Posterior cingulate gyrus (tissue), 11 donors: ENCODE results near the gene IRF1.

ENCODE experiments used
- DNase-seq, 10 donors: peaks; one replicate each; pipeline versions ENCODE4 v3.0.0 to v3.0.0-alpha.2; 2020 to 2021; ENCODE audit warnings: mixed read lengths in 3 of 10
- intact Hi-C: fragments of 100-400 bp; cut with DNase I; formaldehyde crosslinking; loops from one replicate; pipeline ENCODE4 v1.15.1; 2023

IRF1 gene

DNA sequence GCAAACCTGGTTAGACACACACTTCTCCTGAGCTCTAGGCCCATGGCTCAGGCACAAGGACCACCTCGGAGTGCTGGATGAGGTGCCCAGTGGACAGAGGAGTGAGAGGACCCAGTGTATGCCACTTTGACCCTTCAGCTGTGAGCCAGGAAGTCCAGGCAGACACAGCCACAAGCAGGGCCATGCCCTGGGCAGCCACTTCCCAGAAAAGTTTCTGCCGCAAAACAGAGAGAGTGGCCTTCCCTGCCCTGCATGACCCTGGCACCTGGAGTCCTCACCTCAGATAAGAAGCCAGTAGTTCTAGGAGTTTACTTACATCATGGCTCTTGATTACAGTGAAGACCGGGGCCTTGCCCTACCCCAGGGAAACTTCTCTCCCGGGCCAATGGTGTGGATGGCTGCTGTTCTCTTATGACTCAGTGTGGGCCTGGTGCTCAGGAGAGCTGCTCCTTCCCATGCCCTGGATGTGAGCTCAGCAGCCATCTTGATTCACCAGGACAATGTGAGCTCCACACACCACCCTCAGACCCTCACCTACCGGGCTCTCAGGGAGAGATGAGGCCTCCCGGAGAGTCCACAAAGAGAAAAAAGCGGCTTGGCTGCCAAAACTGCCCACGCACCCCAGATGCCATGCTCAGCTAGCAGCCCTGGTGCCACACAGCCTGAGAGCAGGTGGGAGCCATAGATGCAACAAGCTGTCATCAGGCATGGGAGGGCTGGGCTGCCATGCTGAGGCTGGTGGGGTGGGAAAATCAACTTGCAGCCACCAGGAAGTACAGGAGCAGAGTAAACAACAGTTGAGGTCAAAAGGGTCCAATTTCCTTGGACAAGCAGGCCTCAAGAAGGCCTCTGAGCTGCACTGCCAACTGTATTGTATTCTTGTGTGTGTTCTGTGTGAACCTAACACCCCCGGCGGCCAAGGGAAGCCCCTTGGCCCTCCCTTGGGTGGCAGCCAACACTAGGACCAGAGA lies 11.7 kb upstream of the IRF1 start:
- peak in 5 of 10 donors; percentile 39 to 90 (median 88) for DNase-seq
- intact Hi-C loops, result loop anchor here (1.0 to 10.0 kb wide), 3 partner anchors 83 to 267 kb away; no protein-coding TSS in a partner anchor

DNA sequence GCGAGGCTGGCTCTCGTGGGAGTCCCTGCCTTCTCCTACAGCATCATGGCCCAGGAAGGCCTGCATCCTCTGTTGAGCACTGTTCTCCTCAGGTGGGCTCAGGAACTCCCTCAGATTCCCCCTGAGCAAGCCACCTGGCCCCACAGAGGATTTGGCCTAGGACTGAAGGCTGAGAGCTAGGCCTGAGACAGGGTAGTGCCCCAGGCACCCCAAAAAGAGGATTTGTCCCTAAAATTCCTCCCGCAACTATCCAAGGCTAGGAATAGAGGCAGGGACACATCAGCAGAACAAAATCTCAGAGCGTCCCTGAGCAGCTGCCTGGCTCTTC lies 11.0 kb upstream of the IRF1 start:
- intact Hi-C loops, result loop anchor here (1.0 to 10.0 kb wide), 3 partner anchors 82 to 267 kb away; no protein-coding TSS in a partner anchor
- DNase-seq, result peak in 1 of 10 donors; percentile 21

DNA sequence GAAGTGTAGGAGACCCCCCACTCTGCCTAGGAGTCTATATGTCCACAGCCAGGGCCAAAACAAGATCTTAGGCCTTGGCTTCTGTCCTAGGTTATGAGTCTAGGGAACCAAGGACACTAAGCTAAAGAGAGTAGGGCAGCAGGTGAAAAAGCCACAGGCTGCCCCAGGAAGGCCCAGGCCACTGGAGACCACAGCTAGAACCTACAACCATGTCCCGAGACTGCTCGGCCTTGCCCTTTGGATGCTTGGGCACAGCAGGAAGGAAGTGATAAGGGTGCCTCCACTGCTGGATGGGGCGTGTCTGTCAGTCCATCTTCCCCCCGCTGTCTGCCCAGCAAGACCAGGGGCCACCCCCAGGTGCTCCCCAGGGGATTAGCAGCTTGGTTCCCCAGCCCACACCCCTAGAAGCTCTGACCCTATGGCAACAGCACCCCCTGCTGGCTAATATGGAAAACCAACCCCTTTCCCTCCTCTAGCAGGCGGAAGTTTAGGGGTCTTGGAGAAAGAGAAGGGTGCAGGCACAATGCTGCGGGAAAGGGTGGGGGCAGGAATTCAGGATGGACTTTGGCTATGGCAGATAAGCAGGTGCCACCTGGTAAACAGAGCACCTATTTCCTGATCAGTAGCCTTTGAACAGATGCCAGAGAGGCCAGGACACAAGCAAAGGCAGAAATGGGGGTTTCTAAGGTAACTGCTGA lies 10.5 kb upstream of the IRF1 start:
- peak in 7 of 10 donors; percentile 26 to 90 (median 69) for DNase-seq
- intact Hi-C loops, result loop anchor here (1.0 to 10.0 kb wide), 3 partner anchors 82 to 266 kb away; no protein-coding TSS in a partner anchor

DNA sequence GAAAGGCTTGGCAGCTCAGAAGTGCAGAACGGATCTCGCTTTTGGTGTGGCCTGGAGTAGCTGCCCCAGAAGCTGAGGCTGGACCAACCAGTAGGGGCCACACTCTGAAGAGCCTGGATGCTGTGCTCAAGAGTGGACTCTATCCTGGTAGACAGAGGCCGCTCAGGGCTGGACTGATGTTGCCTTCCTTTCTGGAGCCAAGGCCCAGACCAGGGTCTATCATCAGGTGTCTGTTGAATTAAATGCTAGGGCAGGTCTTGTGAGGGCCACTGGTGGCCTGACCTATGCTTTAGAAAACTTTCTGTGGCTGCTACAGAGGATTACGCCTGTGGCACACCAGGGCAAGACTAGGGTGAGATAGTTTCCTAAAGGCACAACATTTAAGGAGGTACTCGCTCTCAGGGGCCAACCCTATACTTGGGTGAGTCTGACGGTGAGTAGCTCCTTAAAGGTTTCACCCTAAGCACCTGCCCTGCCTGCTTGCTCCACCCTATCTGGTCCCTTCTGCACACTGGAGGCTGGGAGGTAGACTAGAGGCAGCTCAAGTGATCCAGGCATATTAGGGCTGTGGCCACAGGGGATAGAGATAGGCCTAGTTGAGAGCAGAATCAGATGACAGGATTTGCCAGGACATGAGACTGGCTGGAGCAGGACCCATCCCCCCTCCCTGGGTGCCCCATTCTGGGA lies 9.8 kb upstream of the IRF1 start:
- intact Hi-C loops, result loop anchor here (10.0 kb wide), 1 partner anchor 266 kb away; no protein-coding TSS in a partner anchor
- peak in 2 of 10 donors; percentile 67 to 70 for DNase-seq

DNA sequence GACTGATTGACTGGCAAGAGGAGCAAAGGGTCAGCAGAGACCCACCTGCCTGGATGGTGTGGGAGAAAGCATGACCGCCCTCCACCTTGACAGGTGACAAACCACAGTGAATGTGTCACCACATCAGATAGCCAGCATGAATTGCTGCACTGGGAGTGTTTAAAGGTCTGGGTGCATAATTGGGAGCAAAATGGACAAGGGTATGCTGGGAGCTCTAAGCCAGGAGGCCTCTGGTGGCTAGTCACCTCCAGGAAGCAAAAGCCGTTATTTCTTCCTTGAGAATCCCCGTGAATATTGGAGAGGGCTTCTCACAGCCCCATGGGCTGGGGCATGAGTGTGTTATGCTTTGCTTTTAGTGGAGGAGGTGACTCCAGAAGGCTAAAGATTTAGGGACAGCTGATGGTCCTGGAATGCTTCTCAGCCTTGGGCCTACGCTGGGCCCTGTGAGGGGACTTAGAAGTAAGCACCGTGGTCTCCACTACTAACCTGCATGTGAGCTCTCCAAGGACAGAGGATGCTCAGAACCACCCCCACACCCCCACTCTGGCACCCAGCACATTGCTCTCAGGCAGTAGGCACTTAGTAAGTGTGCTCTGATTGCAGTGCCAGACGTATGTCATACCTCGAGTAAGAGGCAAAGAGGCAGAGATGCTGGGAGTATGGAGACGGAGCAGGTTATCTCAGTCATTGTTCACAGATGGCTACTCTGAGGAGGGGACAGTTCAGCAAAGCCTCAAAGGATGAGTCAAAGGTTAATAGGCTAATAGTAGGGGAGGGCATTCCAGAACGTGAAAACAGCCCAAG lies 9.1 kb upstream of the IRF1 start:
- intact Hi-C loops, result loop anchor here (10.0 kb wide), 1 partner anchor 265 kb away; no protein-coding TSS in a partner anchor
- peak in 2 of 10 donors; percentile 57 to 68 for DNase-seq

DNA sequence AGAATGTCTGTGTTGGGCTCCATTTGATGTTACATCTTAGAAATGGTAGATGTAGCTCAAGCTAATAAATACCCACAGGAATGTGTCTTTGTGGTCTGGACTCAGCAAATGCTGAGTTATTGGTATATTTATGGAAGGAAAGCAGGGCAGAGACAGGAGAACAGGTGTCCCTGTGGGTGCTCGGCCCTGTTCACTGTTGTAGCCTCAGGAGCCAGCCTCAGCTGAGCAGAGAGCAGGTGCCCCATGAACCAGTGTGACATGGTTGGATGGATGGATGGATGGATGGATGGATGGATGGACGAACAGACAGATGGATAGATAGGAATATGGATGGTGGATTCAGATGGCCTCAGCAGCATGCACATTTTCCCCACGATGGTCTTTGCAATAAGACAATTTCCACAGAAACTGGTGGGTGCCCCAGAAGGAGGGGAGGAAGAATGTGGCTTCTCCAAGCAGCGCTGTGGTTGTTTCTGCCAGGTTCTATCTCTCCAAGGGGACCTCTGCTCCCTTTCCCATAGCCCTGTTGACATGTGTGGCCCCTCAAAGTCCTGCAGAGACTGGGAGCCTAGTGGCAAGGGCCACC lies 8.2 kb upstream of the IRF1 start:
- peak in 1 of 10 donors; percentile 1 for DNase-seq
- intact Hi-C loops, result no loop called here

DNA sequence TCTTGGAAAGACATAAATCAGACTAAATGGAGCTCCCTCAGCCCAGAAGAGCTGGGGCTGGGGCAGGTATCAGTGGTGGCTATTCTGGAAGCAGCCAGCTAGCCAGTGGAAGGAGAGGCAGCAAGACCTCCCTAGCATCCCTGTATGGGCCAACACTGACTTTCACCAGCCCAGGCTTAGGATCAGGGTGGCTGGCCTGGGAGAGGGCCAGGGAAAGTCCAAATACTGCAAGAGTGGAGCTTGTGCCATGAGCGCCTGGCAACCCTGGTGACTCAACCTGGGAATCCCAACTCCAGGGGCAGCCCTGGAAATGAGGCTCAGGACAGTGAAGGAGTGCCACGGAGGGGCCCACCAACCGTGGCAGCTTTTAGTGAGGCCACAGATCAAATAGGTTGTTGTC lies 7.6 kb upstream of the IRF1 start:
- DNase-seq, result peak in 4 of 10 donors; percentile 2 to 72 (median 41)
- intact Hi-C loops, result no loop called here

DNA sequence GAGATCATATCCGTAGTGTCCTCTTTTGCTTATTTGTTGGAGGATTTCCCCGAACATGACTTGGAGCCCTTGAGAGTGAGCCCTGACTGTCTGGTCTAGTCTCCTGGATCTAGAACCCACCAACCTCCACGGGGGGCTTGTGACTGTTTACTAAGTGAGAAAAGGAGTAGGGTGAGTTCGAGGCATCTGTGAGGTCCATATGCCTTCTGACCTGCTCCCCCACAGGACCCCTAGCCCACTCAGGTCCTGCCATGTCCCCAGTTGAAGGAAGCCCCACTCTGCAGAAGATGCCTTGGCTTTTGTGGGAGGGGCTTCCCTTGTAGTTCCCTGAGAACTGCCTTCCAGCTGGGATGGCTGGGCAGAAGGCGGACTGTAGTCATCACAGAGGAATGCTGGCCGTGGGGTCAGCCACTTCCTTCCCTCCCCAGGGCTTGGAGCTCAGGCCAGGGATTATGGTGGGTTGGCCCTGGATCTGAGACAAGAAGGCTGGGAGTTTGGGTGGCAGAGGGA lies 7.0 kb upstream of the IRF1 start:
- intact Hi-C loops, result no loop called here
- DNase-seq, result peak in 3 of 10 donors; percentile 2 to 73 (median 62)

DNA sequence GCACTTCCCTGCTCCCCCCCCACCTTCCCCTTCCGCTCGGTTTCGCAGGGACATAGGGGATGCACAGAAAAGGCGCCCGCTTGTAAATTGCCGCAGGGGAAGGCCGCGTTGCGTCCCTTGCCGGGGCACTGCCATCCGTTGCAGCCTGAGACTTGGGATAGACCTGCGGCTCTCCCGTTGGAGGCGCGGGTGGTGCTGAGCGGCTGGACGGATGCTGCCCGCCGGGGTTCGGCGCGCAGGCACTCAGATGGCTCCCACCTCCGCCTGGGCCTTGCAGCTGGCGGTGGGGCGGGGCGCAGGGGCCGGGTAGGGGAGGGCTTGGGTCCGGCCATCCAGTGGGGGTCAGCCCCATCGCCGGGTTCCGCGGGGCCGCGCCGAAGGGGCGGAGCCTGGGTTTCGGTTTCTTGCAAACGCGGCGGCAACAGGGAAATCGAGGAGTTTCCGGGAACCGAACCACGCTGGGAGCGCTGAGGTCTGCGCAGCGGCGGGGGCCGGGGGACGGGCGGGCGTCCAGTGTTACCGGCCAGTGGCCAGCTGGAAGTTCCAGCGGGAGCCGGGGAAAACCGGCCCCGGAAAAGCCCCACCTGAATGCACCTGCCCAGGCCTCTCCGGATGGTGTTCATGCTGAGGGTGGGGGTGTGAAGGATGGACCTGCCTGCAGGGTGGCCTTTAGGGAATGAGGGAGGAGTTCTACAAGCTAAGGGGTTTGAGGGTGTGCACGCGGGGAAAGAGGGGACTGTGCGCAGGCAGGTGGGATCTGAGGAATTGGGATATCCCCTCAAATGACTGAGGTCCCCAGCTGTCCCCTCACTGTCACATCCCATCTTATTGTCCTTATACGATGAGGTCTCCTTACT lies 6.3 kb upstream of the IRF1 start:
- intact Hi-C loops, result no loop called here
- peak; percentile 58 to 96 (median 79) for DNase-seq

DNA sequence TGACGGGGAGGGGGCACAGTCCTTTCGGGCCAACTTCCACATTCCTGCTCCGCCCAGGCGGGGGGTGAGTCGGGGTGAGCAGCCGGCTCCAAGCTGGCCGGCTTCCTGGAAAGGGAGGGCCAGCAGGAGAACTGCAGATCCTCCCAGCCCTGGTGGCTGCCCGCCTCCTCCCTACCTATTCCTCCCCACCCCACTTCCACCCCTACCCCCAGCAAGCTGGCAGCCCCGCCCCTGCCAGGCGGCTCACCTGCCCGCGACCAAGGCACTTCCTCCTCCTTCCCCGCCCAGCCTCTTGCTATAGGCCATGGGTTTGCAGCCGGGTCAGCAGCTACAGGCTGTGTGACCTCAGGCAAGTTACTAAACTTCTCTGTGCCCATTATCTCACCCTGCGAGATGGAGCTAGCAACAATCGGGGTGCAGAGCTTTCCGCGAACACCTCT lies 5.6 kb upstream of the IRF1 start:
- peak in 9 of 10 donors; percentile 52 to 95 (median 67) for DNase-seq
- intact Hi-C loops, result no loop called here

DNA sequence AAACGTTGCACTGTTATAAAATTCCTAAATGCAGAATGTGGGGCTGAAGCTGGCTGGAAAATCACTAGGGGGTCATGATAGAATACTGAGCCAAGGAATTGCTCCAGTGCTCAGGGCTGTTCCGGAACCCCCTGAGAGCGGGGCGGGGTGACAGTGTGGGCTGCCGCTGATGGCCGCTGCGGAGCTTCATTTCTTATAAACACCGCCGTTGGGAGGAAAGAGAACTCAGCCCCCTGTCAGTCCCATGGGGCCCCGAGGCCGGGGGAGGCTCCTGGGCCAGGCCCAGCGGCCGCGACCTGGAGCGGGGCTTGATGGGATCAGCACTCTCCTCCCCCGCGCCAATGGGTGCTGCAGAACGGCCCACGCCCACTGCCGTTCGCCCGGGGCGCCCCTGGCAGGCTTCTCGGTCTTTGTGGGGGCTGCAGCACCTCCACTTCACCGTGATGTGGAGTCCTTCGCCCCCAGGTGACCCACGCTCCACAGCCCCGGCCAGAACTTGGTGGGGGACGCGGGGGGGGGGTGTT lies 5.2 kb upstream of the IRF1 start:
- peak in 9 of 10 donors; percentile 36 to 91 (median 57) for DNase-seq
- intact Hi-C loops, result no loop called here

DNA sequence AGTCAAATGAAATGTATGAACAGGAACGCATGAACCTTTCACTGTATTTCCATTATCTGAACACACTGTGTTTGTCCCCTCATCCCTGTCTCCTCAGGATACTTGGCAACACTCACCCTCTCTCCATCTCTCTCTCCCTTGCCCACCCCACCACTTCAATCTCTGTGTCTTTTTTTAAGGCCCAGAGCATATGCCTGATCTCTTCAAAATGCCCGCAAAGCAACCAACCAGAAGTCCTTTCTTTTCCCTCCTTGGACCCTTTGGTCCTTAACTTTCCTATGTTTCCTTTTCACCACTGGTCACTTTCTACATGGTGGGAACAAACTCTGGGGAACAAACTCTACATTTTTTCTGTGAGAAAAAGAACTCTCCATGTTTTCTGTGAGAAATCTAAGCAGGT lies 3.2 kb upstream of the IRF1 start:
- intact Hi-C loops, result no loop called here
- no peak for DNase-seq

DNA sequence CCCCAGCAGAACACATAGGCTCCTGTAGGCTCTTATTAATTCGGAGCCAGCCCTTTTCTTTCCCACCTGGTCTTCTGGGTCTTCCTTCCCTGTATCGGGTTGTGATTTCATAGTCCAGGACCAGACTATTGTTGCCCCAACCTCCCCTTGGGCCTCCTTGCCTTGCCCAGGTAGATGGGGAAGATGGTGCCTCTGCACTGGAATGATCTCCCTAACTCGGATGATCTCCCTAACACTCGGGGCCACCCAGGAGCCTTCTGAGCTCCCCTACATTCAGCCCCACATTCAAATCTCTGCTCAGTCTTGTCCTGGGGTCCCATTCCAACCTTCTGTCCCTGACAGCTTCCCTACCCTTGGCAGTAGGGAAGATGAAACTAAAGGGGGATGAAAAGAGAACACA lies 2.7 kb upstream of the IRF1 start:
- intact Hi-C loops, result no loop called here
- peak in 1 of 10 donors; percentile 35 for DNase-seq

DNA sequence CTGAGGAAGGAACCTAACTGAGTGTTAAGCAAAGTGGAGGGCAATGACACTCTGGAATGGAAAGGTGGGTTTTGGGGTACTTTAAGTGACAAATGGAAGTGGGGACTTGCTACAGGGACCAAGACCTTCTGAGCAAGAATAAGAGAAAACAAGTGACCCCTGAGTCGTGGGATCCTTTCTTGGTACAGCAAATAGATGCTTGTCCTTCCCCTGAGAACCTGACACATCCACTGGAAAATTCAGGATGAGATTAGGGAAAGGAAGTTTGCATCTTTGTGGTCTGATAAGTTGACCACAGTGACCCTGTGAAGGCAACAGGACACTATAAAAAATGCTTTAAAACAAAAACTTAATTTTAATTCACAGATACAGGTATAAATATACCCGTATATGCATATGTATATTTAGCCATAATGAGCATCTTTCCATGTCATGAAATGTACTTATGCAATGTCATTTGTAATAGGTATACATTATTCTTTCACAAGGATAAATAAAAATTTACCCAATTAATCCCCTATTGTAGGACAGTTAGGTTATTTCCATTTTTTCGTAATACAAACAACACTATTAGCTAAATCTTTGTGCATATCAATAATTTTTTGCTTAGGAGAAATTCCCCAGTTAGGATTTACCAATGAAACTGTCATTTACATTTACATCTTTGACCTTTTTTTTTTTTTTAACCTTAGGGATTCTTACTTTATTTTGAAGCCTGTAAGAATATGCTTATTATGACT lies 2.0 kb upstream of the IRF1 start:
- intact Hi-C loops, result no loop called here
- DNase-seq, result no peak

DNA sequence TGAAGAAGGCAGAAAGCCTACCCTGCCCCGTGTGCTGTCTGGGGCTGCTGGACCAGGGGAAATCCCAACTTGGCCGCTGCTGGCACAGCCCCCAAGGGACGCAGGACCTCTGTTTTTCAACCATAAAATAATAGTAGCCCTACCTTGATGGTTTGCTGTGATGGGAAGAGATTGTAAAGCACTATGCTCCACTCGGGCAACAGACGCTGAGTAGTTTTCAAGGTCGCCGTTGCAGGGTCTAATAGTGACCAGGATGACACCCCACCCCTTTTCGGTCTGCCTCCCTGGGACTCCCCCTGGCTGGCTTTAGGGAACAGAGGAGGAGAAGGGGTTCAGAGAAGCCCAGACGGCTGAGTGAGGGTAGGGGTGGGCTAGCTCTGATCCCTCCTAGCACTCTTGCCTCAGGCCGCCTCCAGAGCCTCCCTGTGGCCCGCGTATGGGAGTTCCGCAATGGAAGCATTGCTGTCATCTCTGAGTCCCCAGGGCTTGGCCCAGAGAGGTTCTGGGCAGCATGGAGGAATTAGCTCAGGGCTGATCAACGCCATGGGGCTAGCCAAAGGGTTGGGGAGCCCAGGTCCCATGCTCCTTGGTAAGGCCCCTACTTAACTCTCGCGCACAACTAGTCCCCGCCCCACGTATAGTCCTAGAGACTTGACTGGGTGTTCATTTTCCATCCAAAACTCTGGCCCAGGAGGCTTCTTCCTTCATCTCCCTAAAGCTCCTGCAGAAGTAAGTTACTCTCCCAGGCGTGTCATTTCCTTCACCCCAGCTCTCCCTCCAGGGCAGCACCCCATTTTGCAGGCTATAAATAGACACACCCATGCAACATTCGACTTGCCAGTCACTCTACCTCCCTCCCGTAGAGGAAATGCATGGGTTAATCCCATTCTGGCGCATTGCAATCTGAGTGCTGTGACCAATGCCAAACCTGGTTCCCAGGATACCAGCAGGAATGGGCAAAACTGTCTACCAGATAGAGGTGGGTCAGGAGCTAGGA lies 1.1 kb upstream of the IRF1 start:
- peak in 2 of 10 donors; percentile 58 to 77 for DNase-seq
- intact Hi-C loops, result no loop called here
